Parathyroid adenoma (tissue), 2 donors: ENCODE measurements around the gene SPON1.

ENCODE experiments used
- H2AFZ ChIP-seq: fragments of 300-600 bp; sonication (generic); one replicate; pipeline ENCODE4 v1.7.0; 2017; ENCODE audit warnings: antibody characterized with exemption, mild to moderate bottlenecking
- H3K27ac ChIP-seq: fragments of 300-600 bp; sonication (generic); one replicate; pipeline ENCODE4 v1.7.0; 2017
- H3K27me3 ChIP-seq: fragments of 300-600 bp; sonication (generic); one replicate; pipeline ENCODE4 v1.7.0; 2017; ENCODE audit warnings: low read length; ENCODE audit not compliant: control insufficient read depth, insufficient read depth
- H3K36me3 ChIP-seq: fragments of 300-600 bp; sonication (generic); one replicate; pipeline ENCODE4 v1.7.0; 2017; ENCODE audit warnings: low read length; ENCODE audit not compliant: control insufficient read depth, insufficient read depth
- H3K4me1 ChIP-seq: fragments of 300-600 bp; sonication (generic); one replicate; pipeline ENCODE4 v1.7.0; 2017; ENCODE audit warnings: control low read depth
- H3K4me2 ChIP-seq: fragments of 300-600 bp; sonication (generic); one replicate; pipeline ENCODE4 v1.7.0; 2017; ENCODE audit warnings: low read length
- H3K4me3 ChIP-seq: fragments of 300-600 bp; sonication (generic); one replicate; pipeline ENCODE4 v1.7.0; 2017; ENCODE audit warnings: low read depth, low read length
- H3K79me2 ChIP-seq: fragments of 300-600 bp; sonication (generic); one replicate; pipeline ENCODE4 v1.7.0; 2017; ENCODE audit warnings: control low read depth
- H3K9ac ChIP-seq: fragments of 300-600 bp; sonication (generic); one replicate; pipeline ENCODE4 v1.7.0; 2017; ENCODE audit warnings: mild to moderate bottlenecking
- H3K9me3 ChIP-seq: fragments of 300-600 bp; sonication (generic); one replicate; pipeline ENCODE4 v1.7.0; 2017; ENCODE audit warnings: low read length; ENCODE audit not compliant: control insufficient read depth
- TF ChIP-seq, protein P1 (sequence below): fragments of 300-600 bp; sonication (generic); IDR thresholded peaks from one replicate; pipeline ENCODE4 v1.7.0; 2017; ENCODE audit warnings: antibody characterized with exemption, mild to moderate bottlenecking
- donor health status: primary hyperparathyroidism.

Gene SPON1

DNA sequence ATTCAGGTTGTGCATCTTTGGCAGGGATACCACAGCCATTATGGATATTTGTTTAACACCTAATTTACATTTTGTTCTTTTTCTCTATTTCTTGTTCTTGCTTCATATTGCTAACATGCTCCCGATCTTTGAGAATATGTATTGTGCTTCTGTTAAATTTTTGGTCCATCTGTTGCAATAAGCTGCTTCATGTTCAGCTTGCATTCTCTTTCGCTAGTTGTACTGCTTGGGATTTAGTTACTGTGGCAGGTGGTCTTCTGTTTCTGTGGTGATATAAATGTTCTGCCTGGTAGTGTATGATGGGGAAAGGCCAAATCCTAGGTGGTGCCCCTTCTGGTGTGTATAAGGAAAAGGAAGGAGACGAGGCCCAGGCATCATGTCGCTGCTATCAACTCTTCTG is 140.2 kb downstream of the SPON1 start:
- Histone ChIP-seq H3K27ac (no peak overlapping the region), H3K4me3 (no peak overlapping the region), H3K36me3 (no peaks in the 10 kb centered on the region), H3K4me2 (no peak overlapping the region), H3K9ac (no peak overlapping the region), H3K79me2 (no peaks in the 10 kb centered on the region), H3K27me3 (no peaks in the 10 kb centered on the region), H3K4me1 (no peaks in the 10 kb centered on the region), H2AFZ (no peak overlapping the region), H3K9me3 (no peaks in the 10 kb centered on the region)
- TF ChIP-seq, protein P1, sequence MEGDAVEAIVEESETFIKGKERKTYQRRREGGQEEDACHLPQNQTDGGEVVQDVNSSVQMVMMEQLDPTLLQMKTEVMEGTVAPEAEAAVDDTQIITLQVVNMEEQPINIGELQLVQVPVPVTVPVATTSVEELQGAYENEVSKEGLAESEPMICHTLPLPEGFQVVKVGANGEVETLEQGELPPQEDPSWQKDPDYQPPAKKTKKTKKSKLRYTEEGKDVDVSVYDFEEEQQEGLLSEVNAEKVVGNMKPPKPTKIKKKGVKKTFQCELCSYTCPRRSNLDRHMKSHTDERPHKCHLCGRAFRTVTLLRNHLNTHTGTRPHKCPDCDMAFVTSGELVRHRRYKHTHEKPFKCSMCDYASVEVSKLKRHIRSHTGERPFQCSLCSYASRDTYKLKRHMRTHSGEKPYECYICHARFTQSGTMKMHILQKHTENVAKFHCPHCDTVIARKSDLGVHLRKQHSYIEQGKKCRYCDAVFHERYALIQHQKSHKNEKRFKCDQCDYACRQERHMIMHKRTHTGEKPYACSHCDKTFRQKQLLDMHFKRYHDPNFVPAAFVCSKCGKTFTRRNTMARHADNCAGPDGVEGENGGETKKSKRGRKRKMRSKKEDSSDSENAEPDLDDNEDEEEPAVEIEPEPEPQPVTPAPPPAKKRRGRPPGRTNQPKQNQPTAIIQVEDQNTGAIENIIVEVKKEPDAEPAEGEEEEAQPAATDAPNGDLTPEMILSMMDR = no peak

DNA sequence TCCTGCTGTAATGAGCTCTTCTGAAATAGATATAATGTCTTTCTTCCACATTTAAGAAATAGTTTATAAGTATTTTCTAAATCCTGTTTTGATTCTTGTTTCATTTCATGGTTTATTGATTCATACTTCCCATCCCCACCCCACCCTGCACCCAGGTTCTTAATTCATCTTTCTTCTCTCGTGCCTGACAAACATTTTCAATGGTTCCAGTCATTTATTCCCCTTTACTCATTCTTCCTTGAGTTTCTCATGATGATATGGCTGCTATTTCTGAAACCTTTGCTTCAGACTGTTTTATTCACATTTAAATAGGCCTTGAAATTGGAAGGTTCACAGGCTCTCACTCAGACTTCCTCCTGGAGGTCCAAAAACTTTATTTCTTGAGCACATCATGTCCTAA is 142.9 kb downstream of the SPON1 start:
- TF ChIP-seq, protein P1 = no peak
- Histone ChIP-seq H2AFZ (no peak overlapping the region), H3K9ac (no peak overlapping the region), H3K36me3 (no peaks in the 10 kb centered on the region), H3K4me1 (no peaks in the 10 kb centered on the region), H3K27ac (no peak overlapping the region), H3K27me3 (no peaks in the 10 kb centered on the region), H3K4me3 (no peak overlapping the region), H3K4me2 (no peak overlapping the region), H3K9me3 (no peaks in the 10 kb centered on the region), H3K79me2 (no peaks in the 10 kb centered on the region)

DNA sequence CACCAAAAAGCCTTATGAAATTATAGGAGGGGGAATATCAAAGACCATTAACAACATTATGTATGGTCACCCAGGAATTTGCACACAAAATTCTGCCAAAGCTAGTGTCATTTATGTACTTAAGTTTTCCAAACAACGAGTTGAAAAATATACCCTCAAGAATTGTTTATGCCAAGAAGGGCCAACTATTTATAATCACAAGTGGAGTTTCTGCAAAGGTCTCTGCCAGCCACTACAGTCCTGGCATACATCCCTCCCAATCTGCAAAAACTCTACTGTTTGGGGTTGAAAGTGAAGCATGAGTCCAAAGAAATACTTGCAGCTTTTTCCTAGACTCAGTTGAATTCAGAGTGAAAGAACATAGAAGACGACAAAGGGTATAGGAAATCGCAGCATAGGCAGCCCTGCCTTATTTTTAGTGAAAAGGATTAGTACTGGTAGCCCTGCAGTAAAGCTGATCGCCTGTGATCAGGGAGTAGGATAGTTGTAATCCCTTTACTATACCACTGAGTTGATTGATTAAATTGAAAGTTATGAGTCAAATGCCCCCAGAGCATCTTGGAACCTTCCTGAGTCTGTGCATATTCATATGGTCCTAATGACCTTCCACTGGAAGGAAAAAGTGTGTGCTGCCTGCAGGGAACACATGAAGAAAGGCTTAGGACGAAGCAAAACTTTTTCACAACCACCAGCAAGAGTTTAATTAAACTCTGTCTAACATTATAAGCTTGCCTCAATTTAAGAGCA is 144.0 kb downstream of the SPON1 start:
- Histone ChIP-seq H3K9ac (no peak overlapping the region), H3K4me2 (no peak overlapping the region), H3K36me3 (no peaks in the 10 kb centered on the region), H2AFZ (no peak overlapping the region), H3K27ac (no peak overlapping the region), H3K9me3 (no peaks in the 10 kb centered on the region), H3K4me3 (no peak overlapping the region), H3K79me2 (no peaks in the 10 kb centered on the region), H3K27me3 (no peaks in the 10 kb centered on the region), H3K4me1 (no peaks in the 10 kb centered on the region)
- TF ChIP-seq, protein P1 = no peak

DNA sequence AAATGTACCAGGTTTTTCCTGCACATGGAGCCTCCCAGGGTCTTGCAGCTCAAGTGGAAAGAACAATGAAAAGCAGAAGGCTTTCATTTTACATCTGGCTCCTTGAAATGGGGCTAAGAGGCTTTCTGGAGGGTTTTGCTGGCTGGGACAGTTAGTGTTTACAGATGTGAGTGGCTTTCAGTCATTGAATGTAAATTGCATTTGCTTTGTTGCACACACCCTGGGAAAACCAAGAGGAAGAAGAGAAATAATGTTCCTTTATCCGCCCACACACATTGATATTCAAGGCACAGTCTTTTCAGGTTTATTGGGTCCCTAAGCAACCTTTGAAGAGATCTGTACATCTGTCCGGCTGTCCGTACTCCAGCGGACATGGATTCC is 144.5 kb downstream of the SPON1 start:
- no peaks in the 10 kb centered on the region for H3K27me3 ChIP-seq
- H3K36me3 ChIP-seq = no peaks in the 10 kb centered on the region
- H3K9me3 ChIP-seq = no peaks in the 10 kb centered on the region
- no peak overlapping the region for H3K9ac ChIP-seq
- TF ChIP-seq, protein P1 = no peak
- H3K27ac ChIP-seq = no peak overlapping the region
- no peak overlapping the region for H2AFZ ChIP-seq
- no peak overlapping the region for H3K4me2 ChIP-seq
- no peaks in the 10 kb centered on the region for H3K4me1 ChIP-seq
- H3K4me3 ChIP-seq = no peak overlapping the region
- no peaks in the 10 kb centered on the region for H3K79me2 ChIP-seq

DNA sequence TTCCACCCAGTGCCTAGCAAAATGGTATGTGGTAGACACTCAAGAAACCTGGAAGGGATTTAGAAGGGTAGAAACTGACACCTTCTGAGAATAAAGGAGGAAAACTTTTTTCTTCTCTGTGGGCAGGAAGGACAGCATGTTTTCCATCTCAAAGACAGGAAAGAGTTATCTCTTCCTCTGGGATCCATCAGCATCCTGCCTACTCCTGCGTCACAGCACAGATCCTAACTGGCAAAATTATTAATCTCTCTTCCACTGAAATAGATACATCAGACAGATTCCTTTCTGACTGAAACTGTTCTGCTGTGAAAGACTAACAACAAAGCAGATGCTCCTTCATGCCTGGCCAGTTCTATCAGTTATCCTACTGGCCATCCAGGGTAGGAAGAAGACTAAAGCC is 147.2 kb downstream of the SPON1 start:
- no peak overlapping the region for H3K9ac ChIP-seq
- no peaks in the 10 kb centered on the region for H3K36me3 ChIP-seq
- H3K4me2 ChIP-seq = no peak overlapping the region
- no peak overlapping the region for H2AFZ ChIP-seq
- H3K79me2 ChIP-seq = no peaks in the 10 kb centered on the region
- H3K27ac ChIP-seq = no peak overlapping the region
- no peak overlapping the region for H3K4me3 ChIP-seq
- no peaks in the 10 kb centered on the region for H3K27me3 ChIP-seq
- no peaks in the 10 kb centered on the region for H3K4me1 ChIP-seq
- no peaks in the 10 kb centered on the region for H3K9me3 ChIP-seq
- TF ChIP-seq, protein P1 = no peak
